Liver (tissue), 9 donors: ENCODE results near the gene CDK5. TPM values are rescaled to one million over a fixed set of nuclear protein-coding genes. Genes with fewer than 3 reads are reported as not detected.

Experiments used
- DNase-seq: peaks from one replicate; pipeline ENCODE4 v3.0.0-alpha.2; 2017; ENCODE audit warnings: low spot score
- H3K27ac ChIP-seq, 2 donors: one replicate each; pipeline ENCODE4 v1.7.0; 2013; ENCODE audit warnings: inconsistent platforms in 2 of 2, low read length in 2 of 2, control low read depth in 1 of 2, low read depth in 1 of 2, mild to moderate bottlenecking in 1 of 2
- H3K27me3 ChIP-seq, 4 donors: one replicate each; pipeline versions ENCODE4 v1.6.1 to v1.7.0; 2013; ENCODE audit warnings: low read length in 3 of 4, inconsistent platforms in 1 of 4, mild to moderate bottlenecking in 1 of 4, moderate library complexity in 1 of 4; ENCODE audit not compliant: control insufficient read depth in 4 of 4, insufficient read depth in 4 of 4
- H3K36me3 ChIP-seq, 4 donors: one replicate each; pipeline versions ENCODE4 v1.6.1 to v1.7.0; 2013; ENCODE audit warnings: low read length in 3 of 4, mild to moderate bottlenecking in 3 of 4, low read depth in 1 of 4, moderate library complexity in 1 of 4; ENCODE audit not compliant: control insufficient read depth in 4 of 4, insufficient read depth in 3 of 4
- H3K4me1 ChIP-seq, 4 donors: one replicate each; pipeline versions ENCODE4 v1.6.1 to v1.7.0; 2013; ENCODE audit warnings: low read length in 3 of 4, mild to moderate bottlenecking in 3 of 4, moderate library complexity in 1 of 4; ENCODE audit not compliant: control insufficient read depth in 4 of 4, insufficient read depth in 4 of 4
- H3K4me3 ChIP-seq, 3 donors: one replicate each; pipeline versions ENCODE4 v1.6.1 to v1.7.0; 2013; ENCODE audit warnings: low read length in 3 of 3, control low read depth in 1 of 3, low read depth in 1 of 3, mild to moderate bottlenecking in 1 of 3
- H3K9ac ChIP-seq, 2 donors: one replicate each; pipeline ENCODE4 v1.7.0; 2013; ENCODE audit warnings: low read length in 2 of 2, mild to moderate bottlenecking in 2 of 2, moderate library complexity in 2 of 2, control low read depth in 1 of 2, low read depth in 1 of 2
- H3K9me3 ChIP-seq, 4 donors: one replicate each; pipeline versions ENCODE4 v1.6.1 to v1.7.0; 2013; ENCODE audit warnings: low read length in 3 of 4; ENCODE audit not compliant: control insufficient read depth in 4 of 4
- ATF3 ChIP-seq: IDR thresholded peaks from 2 replicates; pipeline ENCODE4 v1.6.1; 2016; ENCODE audit warnings: antibody characterized with exemption
- FOXA1 ChIP-seq: IDR thresholded peaks from 2 replicates; pipeline ENCODE4 v1.6.1; 2016; ENCODE audit warnings: antibody characterized with exemption
- FOXA2 ChIP-seq: IDR thresholded peaks from 2 replicates; pipeline ENCODE4 v1.6.1; 2016; ENCODE audit warnings: antibody characterized with exemption
- HNF4A ChIP-seq, 2 donors: conservative IDR thresholded peaks; 2 replicates each; pipeline ENCODE4 v1.6.1; 2016; ENCODE audit warnings: antibody characterized with exemption in 2 of 2, mild to moderate bottlenecking in 2 of 2
- HNF4G ChIP-seq: IDR thresholded peaks from 2 replicates; pipeline ENCODE4 v1.6.1; 2016; ENCODE audit warnings: antibody characterized with exemption
- JUND ChIP-seq, 2 donors: IDR thresholded peaks; 2 replicates each; pipeline ENCODE4 v1.6.1; 2016; ENCODE audit warnings: antibody characterized with exemption in 2 of 2
- RAD21 ChIP-seq, 2 donors: IDR thresholded peaks; 2 replicates each; pipeline ENCODE4 v1.6.1; 2016; ENCODE audit warnings: antibody characterized with exemption in 2 of 2, mild to moderate bottlenecking in 2 of 2
- REST ChIP-seq: IDR thresholded peaks from 2 replicates; pipeline ENCODE4 v1.6.1; 2016; ENCODE audit warnings: antibody characterized with exemption, mild to moderate bottlenecking
- RXRA ChIP-seq, 2 donors: IDR thresholded peaks; 2 replicates each; pipeline ENCODE4 v1.6.1; 2017 to 2018; ENCODE audit warnings: antibody characterized with exemption in 2 of 2, mild to moderate bottlenecking in 1 of 2
- SP1 ChIP-seq: IDR thresholded peaks from 2 replicates; pipeline ENCODE4 v1.6.1; 2018; ENCODE audit warnings: antibody characterized with exemption, mild to moderate bottlenecking
- TAF1 ChIP-seq: conservative IDR thresholded peaks from 2 replicates; pipeline ENCODE4 v1.6.1; 2016; ENCODE audit warnings: antibody characterized with exemption, mild to moderate bottlenecking
- YY1 ChIP-seq: IDR thresholded peaks from 2 replicates; pipeline ENCODE4 v1.6.1; 2016; ENCODE audit warnings: antibody characterized with exemption, mild to moderate bottlenecking
- WGBS: extraction: QIAGEN DNeasy Blood & Tissue Kit; methylation state at CpG from one replicate; pipeline ENCODE4 v1.1.7; 2013; 5-methylcytosine and 5-hydroxymethylcytosine counted together
- polyA plus RNA-seq, 2 donors: library from polyadenylated mRNA; stranded (reverse) in 1 of 2; unstranded in 1 of 2; fragments of 200-250 nt in 1 of 2; fragments of >200 nt in 1 of 2; fragmentation: Nextera tagmentation in 1 of 2; extraction: Ambion mirVana in 1 of 2; gene quantifications; one replicate each; pipeline versions ENCODE4 v1.2.1 to v1.2.3, GENCODE V29; 2013 to 2015
- total RNA-seq, 2 donors: library from RNA; depleted of rRNA; stranded (reverse); fragments of >200 nt; gene quantifications; one replicate each; pipeline ENCODE4 v1.2.3, GENCODE V29; 2014
- TF ChIP-seq, protein P1 (sequence below): IDR thresholded peaks from 2 replicates; pipeline ENCODE4 v1.6.1; 2016; ENCODE audit warnings: antibody characterized with exemption
- TF ChIP-seq, protein P2 (sequence below): IDR thresholded peaks from 2 replicates; pipeline ENCODE4 v1.6.1; 2016; ENCODE audit warnings: antibody characterized with exemption
- donor health status: healthy.
- donor health status: healthy.
- donor health status: healthy.
- donor health status: healthy.
- donor health status: healthy.

CDK5 gene
- total and polyA plus RNA-seq, 4 donors: 4.0 to 9.0 (median 7.4) TPM

DNA sequence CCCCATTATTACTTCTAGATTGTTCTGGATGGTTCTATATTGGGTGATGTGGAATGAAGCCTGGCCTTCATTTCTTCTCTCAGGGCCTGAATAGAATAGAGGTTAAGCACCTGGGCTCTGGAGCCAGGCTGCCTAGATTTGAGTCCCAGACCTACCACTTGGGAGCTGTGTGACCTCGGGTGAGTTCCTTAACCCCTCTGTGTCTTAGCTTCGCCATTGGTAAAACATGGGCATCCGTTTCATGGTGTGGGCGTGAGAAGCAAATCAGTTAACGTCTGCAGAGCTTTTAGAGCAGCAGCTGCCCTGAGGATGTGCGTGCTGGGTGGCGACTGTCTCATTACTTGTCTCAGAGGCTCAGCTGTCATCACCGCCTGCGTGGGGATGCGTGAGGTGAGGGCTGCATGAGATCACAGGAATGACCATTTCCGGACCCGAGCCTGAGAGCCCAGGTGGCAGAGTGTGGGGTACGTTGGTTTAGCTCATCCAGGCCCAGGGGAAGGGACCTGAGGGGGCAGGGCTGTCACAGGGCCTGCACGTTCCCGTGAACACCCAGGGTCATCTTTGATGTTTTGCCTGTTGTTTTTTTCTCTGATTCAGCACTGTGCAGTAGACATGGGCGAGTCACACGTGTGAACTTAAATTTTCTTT is 38.3 kb upstream of the CDK5 start (continued):
- TF ChIP-seq, protein P1, sequence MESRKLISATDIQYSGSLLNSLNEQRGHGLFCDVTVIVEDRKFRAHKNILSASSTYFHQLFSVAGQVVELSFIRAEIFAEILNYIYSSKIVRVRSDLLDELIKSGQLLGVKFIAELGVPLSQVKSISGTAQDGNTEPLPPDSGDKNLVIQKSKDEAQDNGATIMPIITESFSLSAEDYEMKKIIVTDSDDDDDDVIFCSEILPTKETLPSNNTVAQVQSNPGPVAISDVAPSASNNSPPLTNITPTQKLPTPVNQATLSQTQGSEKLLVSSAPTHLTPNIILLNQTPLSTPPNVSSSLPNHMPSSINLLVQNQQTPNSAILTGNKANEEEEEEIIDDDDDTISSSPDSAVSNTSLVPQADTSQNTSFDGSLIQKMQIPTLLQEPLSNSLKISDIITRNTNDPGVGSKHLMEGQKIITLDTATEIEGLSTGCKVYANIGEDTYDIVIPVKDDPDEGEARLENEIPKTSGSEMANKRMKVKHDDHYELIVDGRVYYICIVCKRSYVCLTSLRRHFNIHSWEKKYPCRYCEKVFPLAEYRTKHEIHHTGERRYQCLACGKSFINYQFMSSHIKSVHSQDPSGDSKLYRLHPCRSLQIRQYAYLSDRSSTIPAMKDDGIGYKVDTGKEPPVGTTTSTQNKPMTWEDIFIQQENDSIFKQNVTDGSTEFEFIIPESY: no peak
- TF ChIP-seq RXRA (IDR thresholded peaks at IDR 0.05): no peak
- TF ChIP-seq FOXA2: no peak
- no peak for TF ChIP-seq YY1
- TF ChIP-seq FOXA1: no peak
- TF ChIP-seq TAF1: no peak
- no peak for TF ChIP-seq HNF4A (conservative IDR thresholded peaks at IDR 0.05)
- TF ChIP-seq, protein P2, sequence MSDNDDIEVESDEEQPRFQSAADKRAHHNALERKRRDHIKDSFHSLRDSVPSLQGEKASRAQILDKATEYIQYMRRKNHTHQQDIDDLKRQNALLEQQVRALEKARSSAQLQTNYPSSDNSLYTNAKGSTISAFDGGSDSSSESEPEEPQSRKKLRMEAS: no peak
- TF ChIP-seq SP1: no peak

DNA sequence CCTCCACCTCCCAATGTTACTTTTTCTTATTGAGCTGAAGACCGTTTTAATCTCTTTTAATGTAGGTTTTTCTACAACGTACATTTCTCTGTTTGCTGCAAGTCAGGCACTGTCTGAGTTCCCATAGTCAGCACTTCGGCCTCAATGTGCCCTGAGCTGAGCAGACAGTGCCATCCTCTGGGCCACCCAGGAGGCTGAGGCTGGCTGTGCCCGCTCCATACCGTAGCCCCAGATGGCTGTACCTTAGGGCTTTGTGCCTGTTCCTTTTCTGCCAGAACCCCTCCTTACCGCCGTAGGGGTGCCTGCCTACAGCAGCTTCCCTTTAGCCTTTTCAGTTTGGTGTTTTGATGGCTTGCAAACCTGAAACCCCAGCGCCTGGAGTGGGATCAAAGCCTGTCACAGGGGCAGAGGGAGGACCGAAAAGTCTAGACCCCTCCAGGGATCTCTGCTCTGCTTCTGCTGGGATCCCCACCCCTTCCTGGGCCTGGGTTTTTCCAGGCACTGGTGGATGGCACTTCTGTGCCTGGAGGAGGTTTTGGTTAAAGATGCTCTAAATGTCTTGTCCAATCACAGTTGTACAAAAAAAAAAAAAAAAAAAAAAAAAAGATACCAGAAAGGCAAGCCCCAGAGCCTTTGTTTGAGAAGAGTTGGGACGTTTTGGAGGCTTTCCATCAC is 37.6 kb upstream of the CDK5 start:
- no peak overlapping the region for H3K4me3 ChIP-seq
- no peak overlapping the region for H3K9ac ChIP-seq
- H3K27me3 ChIP-seq: no peaks in the 10 kb centered on the region
- 82% methylated on average over 10 of the region's 10 CpGs for WGBS
- H3K27ac ChIP-seq: no peak overlapping the region
- no peaks in the 10 kb centered on the region for H3K9me3 ChIP-seq
- H3K36me3 ChIP-seq: peaks cover 0 to 2% (median 0%) of the 10 kb centered on the region in 4 donors
- H3K4me1 ChIP-seq: peaks cover 0 to 16% (median 9%) of the 10 kb centered on the region in 4 donors
- no peak for DNase-seq
- TF ChIP-seq, protein P1: no peak
- TF ChIP-seq HNF4A (conservative IDR thresholded peaks at IDR 0.05): no peak
- TF ChIP-seq SP1: no peak
- TF ChIP-seq HNF4G: no peak
- no peak for TF ChIP-seq REST
- no peak for TF ChIP-seq RAD21 (IDR thresholded peaks at IDR 0.05)
- TF ChIP-seq, protein P2: no peak
- TF ChIP-seq JUND (IDR thresholded peaks at IDR 0.05): no peak
- no peak for TF ChIP-seq FOXA2
- no peak for TF ChIP-seq ATF3
